HG03469 (cell line): ENCODE data around the gene MACROD1.

Experiments
- ATAC-seq: cut with Tn5 transposase; IDR thresholded peaks from one replicate; pipeline ENCODE4 v1.9.1; 2021; ENCODE audit warnings: mild to moderate bottlenecking, moderate library complexity, moderate number of reproducible peaks; ENCODE audit not compliant: unreplicated experiment

Gene MACROD1

GRCh38 chr11:64114231-64114630 lies 51.7 kb downstream of the MACROD1 start:
- ATAC-seq: no peak

- ATAC-seq: no peak
These were observed 52.5 kb downstream of the MACROD1 start for GRCh38 chr11:64113462-64113780.

- ATAC-seq: no peak
These were observed 53.0 kb downstream of the MACROD1 start for GRCh38 chr11:64112771-64113461.

DNA sequence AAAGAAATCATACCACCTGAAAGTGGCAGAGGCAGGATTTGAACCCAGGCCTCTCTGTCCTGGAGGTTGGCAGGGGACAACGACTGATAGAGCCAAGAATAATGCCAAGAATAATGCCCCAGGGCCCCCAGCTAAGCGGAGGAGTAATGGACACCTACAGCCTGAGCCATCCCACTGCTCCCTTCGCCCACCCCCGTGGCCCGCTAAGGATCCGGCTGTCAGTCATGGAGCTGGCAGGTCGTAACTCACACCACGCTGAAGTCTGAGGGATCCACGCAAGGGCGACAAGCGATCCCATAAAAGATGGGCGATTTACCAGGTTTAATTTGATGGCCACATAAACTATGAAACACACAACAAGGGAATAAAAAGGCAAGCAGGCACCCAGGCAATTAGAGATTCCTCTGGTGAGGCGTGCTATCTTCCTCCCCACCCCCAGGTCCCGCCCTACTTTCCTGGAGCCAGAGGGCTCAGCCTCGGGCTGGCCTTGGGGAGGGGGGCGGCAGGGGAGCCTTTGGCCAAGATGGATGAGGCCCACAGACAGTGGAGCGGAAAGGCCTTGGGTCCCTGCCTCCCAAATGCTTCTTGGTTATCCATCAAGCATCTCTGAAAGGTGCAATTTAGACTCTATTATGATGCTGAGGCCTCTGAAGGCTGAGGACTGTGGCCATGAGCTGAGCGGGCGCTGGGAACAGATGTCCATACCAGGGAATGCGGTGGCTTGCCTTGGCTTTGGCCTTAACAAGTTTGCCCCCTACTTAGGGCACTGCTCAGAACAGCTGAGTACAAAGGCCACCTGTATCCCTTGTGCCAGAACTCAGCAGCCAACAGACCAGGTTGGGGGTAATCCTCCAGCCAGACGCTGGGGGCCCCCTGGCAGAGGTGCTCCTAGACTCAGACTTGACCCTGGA lies 55.2 kb downstream of the MACROD1 start:
- ATAC-seq: no peak

- no peak for ATAC-seq
These were observed 56.6 kb downstream of the MACROD1 start for GRCh38 chr11:64109332-64109731.

GRCh38 chr11:64107303-64107702 lies 58.6 kb downstream of the MACROD1 start:
- ATAC-seq: no peak

- ATAC-seq: no peak
These were observed 61.3 kb downstream of the MACROD1 start for GRCh38 chr11:64104632-64105031.

DNA sequence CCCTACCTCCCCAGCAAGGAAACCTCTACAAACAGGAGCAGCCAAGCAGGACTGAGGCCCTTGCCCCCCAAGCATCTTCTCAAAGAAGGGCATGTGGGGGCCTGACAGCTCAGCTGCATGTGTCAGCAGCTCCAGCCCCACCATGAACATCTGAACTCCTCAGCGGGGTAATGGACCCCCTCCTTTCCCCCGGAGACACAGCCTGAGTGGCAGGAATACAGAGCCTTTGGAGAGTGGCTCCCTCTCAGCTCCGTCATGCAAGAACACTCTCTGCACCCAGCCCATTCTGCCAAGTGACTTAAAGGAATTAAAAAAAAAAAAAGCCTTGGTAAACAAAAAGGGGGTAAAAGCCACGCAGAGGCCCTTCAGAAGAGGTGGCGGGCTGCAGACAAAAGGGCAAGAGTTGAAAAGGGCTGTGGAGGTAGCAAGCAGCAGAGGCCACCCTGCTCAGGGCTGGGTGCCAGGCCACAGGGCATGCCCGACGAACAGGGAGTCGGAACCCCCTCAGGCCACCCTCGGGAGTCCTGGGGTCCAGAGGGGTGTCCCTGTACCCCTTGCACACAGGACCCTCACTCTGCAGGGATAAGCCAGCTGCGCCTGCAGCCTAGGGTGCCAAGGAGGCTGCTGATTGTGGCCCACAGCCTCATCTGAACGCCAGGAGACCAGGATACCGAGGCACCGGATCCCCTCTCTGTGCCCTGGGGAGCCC lies 62.5 kb downstream of the MACROD1 start:
- no peak for ATAC-seq

DNA sequence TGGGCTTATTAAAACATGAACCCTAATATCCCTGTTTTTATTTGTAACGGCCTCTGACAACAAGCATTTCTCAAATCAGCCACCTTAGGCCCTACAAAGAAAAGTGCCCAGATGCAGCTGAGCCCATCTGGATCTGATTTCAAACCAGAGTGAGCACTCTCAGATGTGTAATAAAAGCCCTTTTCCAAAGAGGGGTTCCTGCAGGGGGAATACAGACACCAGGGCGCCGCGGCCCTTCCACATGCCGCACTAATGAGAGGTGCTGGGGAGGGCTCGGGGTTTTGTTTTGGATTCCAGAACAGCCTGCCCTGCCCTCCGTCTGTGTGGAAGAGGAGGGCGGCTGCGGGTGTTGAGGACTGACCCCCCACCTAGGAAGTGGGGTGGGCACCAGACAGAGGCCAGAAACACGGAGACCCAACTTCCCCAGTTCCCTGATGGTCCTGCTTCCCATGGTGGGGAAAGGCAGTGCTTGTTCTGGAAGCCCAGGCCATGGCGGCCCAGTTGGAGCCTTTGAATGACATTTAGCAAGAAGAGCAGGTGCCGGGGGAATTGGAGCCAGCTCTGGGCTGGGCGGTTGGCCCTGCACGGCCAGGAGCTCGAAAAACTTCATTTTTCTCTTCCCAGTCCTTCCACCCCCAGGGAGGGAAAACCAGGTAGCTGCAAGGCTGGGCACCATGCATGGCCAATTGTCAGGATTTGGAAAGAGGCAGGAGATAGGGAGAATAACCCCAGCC lies 63.7 kb downstream of the MACROD1 start:
- ATAC-seq: no peak

DNA sequence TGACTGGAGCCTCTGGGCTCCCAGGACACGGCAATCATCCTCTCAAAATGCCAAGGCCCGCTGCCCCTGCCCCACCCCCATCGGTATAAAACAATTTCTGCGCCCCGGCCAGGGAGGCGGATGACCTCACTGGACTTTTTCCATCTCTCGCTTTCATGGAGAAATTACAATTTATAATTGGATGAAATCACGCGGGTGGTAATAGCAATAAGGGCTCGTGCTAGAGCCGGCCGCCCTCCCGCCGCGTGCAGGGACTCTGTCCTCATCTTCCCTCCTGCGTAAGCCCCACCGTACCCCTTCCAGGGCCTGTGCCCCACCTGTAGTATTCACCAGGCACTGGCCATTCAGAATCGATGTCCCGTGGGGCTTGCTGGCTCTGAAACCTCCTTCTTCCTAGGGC lies 64.5 kb downstream of the MACROD1 start:
- ATAC-seq: no peak

DNA sequence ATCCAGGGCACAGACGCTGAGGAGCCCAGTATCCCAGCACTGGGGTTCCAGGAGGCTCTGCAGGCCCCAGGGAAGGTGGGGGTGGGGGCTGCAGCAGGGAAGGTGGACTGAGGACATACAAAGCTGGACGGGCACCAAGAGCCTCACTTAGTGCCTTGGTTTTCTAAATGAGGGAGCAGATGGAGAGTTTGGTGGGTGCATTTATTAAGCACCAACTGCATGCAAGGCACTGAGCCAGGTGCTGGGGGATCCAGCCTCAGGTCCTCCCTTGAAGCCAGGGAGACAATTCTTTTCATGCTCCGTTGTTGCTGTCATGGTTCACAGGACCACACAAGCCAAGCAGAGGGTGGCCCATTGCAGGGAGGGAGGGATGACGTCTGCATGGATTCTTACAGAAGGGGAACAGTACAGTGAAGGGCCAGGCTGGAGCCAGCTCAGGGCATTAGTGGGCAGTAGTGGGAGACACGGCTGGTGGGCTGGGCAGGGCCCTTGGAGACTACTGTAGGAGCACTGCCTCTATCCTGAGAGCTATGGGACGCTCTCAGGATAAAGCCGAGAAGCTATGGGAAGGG lies 65.0 kb downstream of the MACROD1 start:
- no peak for ATAC-seq

DNA sequence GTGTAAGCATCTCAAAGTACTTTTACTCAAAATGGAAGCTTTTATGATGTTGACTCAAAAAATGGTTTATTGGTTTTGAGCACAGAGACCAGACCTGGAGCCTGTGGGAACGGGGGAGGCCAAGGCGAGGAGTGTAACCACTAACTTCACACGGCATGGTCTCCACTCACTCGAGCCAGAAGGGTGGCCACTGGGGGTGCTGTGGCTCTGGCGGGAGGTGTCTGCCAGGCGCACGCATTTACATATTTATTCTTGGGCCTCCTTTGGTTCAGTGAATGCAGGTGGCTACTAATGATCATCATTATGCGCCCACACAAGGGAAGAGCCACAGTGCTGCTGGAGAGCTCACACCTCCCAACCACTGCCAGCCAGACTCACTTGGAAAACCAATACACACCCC lies 65.6 kb downstream of the MACROD1 start:
- ATAC-seq: no peak

DNA sequence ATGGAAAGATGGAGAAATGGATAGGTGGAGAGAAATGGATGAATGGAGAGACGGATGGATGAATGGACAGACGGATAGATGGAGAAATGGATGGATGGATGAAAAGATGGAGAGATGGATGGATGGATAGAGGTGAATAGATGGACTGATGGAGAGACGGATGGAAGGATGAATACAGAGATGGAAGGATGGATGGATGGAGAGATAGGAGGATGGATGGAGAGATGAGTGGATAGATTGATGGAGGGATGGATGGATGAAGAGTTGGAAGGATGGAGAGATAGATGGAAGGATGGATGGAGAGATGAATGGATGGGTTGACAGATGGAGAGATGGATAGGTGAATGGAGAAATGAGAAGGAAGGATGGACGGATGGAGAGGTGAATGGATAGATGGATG lies 66.5 kb downstream of the MACROD1 start:
- no peak for ATAC-seq

- no peak for ATAC-seq
These were observed 67.5 kb downstream of the MACROD1 start for GRCh38 chr11:64098318-64098831.

- ATAC-seq: no peak
These were observed 68.2 kb downstream of the MACROD1 start for GRCh38 chr11:64097468-64098317.

GRCh38 chr11:64096835-64097234 lies 69.1 kb downstream of the MACROD1 start:
- no peak for ATAC-seq

DNA sequence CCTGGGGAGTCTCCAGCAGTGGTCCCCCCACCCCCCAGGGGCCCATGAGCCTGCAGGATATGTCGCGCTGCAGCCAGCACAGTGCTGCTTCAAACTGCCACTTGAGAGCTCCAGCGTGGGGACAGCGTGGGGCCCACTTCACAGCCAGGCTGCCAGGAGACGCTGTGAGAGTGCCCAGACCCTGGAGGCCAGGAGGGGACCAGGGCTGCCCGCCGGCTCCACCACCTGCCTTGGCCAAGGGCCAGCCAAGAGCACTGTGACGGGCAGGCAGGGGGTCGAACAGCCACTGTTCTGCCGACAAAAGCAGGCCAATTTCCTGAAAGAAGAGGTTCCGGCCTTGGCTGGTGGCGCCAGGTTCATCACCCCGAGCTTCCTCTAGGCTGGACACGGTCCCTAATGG lies 70.0 kb downstream of the MACROD1 start:
- ATAC-seq: no peak

- no peak for ATAC-seq
These were observed 70.6 kb downstream of the MACROD1 start for GRCh38 chr11:64095273-64095817.
